Activated CD4-positive, alpha-beta T cell treated with anti-CD3 and anti-CD28 coated beads for 4 hours (primary cell): ENCODE data around the gene JPT2.

Experiments used
- DNase-seq, 2 donors: peaks; one replicate each; pipeline ENCODE4 v3.0.0-alpha.2; 2020

The JPT2 gene

GRCh38 chr16:1653023-1653422 is 25.1 kb upstream of the JPT2 start:
- DNase-seq: no peak

DNA sequence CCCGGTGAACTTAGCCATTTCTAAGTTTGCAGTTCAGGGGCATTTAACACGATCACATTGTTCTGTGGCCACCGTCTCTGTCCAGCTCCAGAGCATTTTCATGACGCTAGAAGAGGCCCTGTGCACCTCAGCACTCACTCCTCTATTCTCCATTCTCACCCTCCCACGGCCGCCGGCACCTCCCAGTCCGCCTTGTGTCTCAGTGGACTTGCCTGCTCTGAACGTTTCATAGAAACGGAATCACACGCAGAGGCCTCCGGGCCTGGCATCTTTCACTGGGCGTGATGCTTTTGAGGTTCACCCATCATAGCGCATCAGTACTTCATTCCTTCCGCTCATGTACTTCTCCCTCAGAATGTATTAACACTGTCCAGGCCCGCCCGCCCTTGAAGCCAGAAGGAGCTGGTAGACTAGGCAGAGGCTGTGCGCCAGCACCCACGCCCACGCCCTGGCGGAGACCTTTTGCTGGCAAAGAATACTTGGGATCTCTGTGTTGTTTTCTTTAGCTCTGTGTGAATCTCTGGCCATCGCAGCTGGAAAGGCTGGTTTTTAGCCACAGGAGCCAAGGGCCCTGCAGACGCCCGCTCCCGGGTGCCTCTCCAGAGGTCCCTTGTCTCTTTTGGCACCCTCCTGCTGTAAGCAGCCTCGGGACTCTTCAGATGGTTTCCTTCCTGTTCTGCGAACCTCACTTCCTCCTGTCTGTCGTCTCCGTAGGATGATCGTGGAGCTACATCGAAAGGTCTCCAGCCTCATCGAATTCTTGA is 23.4 kb upstream of the JPT2 start:
- no peak for DNase-seq

DNA sequence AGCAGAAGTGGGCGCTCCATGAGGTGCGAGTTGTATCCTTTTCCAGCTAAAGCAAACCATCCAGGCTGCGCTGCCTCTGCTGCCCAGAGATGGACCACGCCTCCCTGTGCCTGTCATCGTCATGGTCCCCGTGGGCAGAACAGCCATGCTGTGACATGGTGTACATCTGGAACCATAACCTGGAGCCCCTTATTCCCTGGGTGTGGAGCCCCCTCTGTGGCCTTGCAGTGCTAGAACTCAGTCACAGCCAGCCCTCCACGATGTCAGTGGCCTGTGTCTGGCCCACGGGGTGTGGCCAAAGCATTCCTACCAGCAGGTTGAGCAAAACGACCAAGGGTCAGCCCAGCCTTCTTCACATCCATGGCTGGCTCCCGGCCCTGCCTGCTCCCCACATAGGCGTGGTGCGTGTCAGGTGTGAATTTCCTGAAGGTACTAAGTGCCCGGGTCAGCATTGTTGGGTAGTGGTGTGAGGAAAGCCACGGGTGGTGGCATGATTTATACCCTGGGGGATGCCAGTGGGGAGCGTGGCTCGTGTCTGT is 22.7 kb upstream of the JPT2 start:
- DNase-seq: no peak

GRCh38 chr16:1655909-1656807 is 21.9 kb upstream of the JPT2 start:
- no peak for DNase-seq

DNA sequence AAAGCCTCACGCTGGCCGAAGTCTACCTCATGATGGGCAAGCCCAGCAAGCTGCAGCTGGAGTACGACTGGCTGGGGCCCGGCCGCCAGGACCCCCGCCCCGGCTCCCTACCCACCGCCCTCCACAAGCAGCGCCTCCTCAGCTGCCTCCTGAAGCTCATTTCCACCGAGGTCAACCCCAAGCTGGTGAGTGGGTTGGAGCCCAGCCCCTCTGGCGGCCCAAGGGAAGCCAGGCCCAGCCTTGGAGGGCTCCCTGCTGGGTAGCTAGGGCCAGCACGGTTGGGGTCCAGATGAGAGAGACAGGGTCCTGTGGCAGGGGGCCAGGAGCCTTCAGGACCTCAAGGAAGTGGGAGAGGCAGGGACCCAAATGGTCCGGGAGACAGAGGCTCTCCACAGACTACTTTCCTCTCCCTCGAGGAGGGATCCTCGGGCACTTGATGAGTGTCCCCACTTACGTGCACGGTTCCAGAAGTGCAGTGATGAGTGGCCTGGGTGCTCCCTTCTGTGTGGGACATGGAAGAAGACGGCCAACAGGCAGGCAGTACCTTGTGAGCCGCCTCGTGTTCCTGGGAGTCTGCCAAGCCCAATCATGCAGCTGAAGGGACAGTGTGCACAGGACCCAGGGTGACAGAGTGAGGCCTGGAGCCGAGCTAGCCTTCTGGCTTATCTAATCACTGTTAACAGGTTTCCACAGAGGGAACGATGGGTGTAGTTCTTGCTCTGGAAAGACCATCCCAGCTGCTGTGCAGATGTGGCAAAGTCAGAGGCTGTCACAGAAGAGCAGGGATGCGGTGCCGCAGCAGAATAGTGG is 21.1 kb upstream of the JPT2 start:
- DNase-seq: no peak

DNA sequence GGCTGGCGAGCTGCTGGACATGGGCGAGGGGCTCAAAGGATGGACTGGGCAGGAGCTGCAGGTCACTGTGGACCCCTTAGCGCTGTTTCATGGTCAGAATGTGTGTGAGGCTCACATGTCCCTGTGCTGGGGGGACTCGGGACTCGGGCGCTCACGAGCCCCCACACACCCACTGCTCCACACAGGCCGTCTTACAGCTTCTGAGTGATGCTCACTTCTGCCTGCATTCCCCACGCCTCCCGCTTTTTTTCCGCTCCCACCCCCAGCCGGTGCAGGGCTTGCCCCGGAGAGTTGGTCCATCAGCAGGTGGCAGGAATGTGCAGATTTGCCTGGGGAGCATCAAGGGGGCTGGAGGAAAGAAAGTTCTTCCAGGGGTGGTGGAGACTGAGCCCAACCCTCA is 20.2 kb upstream of the JPT2 start:
- DNase-seq: no peak

DNA sequence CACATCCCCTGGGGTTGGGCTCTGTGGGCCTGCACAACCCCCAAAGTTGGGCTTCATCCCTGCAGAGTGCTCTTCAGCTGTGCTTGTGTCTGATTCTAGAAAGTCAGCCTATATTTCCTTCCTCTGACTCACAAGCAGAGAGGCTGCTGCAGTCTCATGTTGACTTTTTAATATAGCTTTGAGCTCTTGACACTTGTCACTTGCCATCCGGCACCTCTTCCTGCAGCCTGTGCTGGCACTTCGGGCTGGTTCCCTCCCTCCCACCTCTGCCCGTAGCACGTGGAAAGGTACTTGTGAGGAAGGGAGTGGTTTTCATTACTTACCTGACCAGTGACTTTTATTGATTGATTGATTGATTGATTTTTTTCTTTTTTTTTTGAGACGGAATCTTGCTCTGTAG is 19.0 kb upstream of the JPT2 start:
- DNase-seq: no peak

DNA sequence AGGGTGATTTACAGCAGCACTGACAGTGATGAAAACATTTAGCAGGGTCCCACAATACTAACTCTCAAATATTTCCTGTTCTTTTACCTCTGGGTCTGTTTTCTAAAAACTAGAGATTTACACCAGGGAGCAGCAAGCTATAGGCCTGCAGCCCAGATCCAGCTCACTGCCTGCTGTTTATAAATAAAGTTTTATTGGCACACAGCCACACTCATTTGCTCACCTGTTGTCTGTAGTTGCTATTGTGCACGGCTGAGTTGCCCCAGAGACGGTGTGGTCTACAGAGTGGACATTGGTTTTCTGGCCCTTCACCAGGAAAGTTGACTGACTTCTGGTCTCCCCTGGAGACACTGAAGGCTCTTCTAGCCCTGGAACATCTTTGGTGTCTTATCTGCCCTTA is 16.3 kb upstream of the JPT2 start:
- DNase-seq: no peak

DNA sequence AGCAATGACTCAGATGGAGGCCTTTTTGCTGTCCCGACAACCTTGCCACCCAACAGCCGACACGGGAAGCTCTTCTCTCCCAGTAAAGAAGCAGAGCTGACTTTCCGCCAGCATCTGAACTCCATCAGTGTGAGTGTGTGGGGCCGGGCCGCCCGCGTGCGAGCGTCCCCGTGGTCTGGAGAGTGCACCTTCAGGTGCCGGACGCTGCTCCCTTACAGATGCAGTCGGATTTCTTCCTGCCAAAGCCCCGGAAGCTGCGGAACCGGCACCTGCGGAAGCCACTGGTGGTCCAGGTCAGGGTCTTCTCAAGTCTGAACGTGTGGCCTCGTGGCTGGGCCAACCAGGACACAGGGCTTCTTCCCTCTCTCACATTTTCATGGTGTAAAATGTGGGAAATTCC is 15.5 kb upstream of the JPT2 start:
- no peak for DNase-seq

GRCh38 chr16:1665829-1666228 is 12.2 kb upstream of the JPT2 start:
- no peak for DNase-seq

GRCh38 chr16:1666316-1666715 is 11.8 kb upstream of the JPT2 start:
- DNase-seq: no peak

DNA sequence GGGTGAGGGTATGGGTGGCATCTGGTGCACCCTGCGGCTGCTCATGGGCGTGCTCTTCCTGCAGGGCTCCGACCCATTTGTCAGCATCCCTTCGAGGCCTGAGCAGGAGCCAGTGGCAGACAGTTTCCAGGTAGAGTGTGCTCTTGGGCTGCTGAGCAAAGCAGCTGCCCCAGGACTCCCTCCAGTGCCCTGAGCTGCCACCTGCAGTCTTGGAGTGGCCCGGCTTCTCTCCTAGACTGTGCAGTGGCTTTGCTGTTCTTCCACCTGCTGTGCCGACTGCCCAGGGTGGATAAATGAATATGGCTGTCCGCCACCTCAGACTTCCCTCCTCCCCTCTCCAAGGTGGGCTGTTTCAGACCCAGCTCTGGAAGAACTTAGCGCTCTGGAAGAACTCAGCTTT is 10.8 kb upstream of the JPT2 start:
- no peak for DNase-seq

GRCh38 chr16:1667916-1668315 is 10.2 kb upstream of the JPT2 start:
- DNase-seq: no peak

GRCh38 chr16:1668612-1669319 is 9.3 kb upstream of the JPT2 start:
- no peak for DNase-seq

DNA sequence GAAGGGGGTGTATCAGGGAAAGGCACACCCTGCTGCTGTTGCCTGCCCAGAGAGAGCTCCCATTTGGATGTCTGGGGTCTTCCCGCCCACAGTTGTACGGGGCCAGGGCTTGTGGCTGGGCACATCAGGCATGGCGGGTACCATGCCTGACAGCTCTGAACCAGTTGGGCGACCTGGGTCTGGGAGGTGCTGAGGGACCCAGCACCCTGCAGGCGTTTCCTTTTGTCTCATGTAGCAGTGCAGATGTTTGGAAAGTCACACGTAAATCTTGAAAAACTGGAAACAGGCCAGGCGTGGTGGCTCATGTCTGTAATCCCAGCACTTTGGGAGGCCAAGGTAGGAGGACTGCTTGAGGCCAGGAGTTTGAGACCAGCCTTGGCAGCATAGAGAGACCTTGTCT is 8.4 kb upstream of the JPT2 start:
- no peak for DNase-seq

GRCh38 chr16:1670371-1670770 is 7.7 kb upstream of the JPT2 start:
- DNase-seq: no peak

DNA sequence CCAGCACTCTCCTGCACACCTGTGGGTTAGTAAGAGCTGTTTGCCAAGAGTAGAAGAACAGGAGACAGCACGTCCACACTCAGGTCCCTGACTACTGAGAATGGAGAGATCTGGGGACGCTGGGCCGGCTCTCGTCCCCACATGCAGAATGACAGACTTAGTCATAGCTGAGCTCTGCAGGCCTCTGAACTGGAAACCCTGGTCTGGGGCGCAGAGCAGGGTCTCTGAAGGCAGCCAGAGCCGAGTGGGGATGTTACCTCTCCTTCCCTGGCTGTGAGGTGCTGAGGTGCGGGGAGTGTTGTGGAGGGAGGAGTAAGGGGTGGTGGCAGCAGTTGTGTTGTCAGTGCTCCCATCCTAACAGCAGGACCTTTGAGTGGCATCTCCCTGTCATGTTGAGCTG is 7.2 kb upstream of the JPT2 start:
- no peak for DNase-seq

- no peak for DNase-seq
Observed at GRCh38 chr16:1673424-1674151, 4.5 kb upstream of the JPT2 start.

GRCh38 chr16:1674306-1674705 is 3.8 kb upstream of the JPT2 start:
- DNase-seq: no peak

DNA sequence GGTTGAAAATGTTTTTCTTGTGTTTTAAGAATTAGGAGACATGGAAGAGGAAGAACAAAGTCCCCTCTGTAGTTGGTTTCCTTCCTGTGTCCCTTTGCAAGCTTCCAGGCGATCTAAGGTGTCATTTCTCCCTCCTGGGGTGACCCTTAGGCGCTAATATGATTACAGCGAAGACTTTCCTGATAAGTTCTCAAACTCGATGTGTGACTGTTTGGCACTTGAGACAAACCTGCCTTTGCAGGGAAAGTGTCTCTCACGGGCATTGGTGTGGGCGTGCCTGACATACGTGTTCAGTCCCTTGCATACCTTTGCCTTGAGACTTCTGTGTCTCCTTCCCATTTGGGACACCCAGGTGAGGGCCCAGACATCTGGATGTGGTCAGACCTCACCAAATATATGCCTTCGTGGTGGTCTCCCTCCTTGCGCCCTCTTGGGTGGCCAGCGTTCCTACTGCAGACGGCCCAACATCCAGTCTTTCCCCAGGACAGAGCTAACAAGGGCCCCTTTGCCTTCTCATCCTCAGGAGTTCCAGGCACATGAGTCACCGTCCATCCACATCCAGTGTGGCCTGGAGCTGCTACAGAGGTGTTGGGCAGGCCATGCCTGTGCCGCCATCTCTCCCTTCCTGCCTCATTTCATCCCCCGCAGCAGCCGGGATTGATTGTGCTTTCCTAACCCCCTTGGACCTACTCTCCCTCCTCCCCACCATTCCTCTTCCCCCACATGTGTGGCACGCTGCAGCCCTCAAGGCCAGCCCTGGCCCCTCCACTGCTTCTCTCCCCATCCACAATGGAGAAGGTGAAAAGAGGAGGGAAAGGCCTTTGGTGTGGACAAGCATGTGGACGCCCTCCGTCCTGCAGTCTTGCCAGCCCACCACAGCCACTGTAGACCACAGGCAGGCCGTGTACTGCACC is 3.1 kb upstream of the JPT2 start:
- DNase-seq: no peak

- no peak for DNase-seq
Observed at GRCh38 chr16:1676661-1677060, 1.4 kb upstream of the JPT2 start.
